EH (cell line): Measurements from ENCODE around the gene NIPBL.
"Not testable (repeated sequence)": the region's sequence is repeated elsewhere in the genome, so short reads cannot be mapped to it uniquely, and the experiment has no call there.

ENCODE experiments used
- DNase-seq: peaks from one replicate; pipeline ENCODE4 v3.0.0-alpha.2; 2015; ENCODE audit warnings: low read depth

NIPBL gene

DNA sequence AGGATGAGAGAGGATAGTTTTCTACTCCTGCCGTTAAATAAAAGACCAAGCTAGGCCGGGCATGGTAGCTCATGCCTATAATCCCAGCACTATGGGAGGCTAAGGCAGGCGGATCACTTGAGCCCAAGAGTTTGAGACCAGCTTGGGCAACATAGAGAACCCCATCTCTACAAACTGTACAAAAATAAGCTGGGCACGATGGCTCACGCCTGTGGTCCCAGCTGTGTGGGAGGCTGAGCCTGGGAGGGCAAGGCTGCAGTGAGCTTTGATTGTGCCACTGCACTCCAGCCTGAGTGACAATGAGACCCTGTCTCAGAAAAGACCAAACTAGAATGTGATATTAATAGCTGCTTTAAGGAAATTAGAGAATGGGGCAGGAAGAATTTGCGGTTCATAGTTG lies 158.4 kb downstream of the NIPBL start:
- DNase-seq: no peak

DNA sequence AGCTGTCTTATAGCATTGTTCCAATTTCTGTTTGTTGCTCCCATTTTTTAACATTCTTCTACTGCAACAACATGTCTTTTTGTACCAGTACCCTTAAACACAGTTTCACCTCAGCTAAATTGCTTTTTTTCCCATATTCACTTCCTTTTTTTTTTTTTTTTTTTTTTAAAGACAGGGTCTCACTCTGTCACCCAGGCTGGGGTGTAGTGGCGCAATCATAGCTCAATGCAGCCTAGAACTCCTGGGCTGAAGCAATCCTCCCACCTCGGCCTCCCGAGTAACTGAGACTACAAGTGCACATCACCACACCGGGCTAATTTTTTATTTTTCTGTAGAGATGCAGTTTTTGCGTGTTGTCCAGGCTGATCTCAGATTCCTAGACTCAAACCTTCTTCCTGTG lies 161.3 kb downstream of the NIPBL start:
- DNase-seq: no peak

DNA sequence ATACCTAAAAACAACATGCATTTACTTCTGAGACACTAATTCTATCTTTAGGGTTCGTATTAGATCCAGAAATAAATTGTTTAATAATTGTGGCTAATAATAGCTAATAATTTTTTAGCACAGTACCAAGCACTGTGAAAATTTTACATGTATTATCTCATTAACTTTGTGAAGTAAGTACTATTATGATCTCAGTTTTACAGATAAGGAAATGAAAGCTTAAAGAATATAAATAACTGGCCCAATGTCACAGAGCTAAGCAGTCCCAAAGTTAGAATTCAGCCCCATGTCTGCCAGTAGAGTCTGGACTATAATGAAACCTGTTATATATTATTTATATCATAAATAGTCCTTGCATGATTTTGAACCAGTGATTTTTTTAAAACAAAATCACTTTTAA lies 163.3 kb downstream of the NIPBL start:
- no peak for DNase-seq

- peak; percentile 14 for DNase-seq
Observed at GRCh38 chr5:37043693-37044092, 167.1 kb downstream of the NIPBL start.

GRCh38 chr5:37044120-37044519 lies 167.6 kb downstream of the NIPBL start:
- no peak for DNase-seq

- no peak for DNase-seq
Observed at GRCh38 chr5:37045703-37046102, 169.1 kb downstream of the NIPBL start.

GRCh38 chr5:37047947-37048346 lies 171.4 kb downstream of the NIPBL start:
- no peak for DNase-seq

DNA sequence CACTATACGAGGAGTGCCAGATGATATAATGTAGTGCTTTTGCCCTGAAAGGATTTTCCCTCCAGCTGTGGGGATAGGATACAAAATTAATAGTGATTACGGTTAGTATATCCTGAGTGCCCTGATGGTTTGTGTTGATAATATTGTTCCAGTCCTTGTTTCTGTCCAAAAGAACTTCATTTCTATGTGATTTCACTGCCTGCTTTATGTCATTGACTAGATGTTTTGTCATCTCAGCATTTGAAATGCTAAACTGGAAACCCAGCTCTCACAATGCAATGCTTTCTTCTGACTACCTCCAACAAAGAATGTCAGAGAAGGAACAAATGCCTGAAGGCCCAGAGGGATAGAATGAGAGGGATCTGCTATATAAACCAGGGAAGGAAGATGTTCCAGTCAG lies 177.8 kb downstream of the NIPBL start:
- no peak for DNase-seq

DNA sequence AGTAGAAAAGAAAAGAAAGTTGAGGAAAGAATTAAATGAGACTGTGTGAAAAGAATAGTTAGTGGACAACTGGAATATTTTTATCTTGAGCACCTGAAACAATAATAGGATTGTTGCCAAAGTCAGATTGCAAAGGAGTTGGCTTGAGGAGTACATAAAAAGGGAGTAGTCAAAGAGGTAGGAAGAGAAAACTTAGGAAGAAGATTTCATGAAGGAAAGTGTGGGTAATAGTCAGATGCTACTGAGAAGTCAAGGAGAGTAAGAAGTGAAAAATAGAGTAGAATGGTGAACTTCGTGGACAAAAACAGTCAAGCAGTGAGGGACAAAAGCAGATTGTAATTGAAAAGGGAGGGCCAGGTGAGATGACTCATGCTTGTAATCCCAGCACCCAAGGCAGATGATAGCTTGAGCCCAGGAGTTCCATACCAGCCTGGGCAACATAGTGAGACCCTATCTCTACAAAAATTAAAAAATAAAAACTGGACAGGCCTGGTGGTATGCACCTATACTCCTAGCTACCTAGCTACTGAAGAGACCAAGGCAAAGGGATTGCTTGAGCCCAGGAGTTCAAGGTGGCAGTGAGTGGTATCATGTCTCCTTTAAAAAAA lies 178.9 kb downstream of the NIPBL start:
- no peak for DNase-seq

GRCh38 chr5:37056762-37057161 lies 180.2 kb downstream of the NIPBL start:
- DNase-seq: no peak

DNA sequence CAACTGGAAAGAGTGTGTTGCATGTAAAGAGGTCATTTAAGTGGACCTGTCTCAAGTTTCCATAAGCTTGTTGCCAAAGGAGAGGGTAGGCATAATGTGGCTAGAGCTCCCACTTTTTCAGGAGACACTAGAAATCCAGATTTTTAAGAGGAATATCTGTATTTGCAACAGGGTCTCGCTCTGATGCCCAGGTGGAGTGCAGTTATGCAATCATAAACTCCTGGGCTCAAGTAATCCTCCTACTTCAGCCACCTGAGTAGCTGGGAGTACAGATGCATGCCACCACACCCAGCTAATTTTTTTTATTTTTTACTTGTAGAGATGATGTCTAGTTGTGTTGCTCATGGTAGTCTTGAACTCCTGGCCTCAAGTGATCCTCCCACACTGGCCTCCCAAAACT lies 183.5 kb downstream of the NIPBL start:
- no peak for DNase-seq

- no peak for DNase-seq
Observed at GRCh38 chr5:37063739-37064138, 187.2 kb downstream of the NIPBL start.

- DNase-seq: no peak
Observed at GRCh38 chr5:37064442-37064841, 187.9 kb downstream of the NIPBL start.

DNA sequence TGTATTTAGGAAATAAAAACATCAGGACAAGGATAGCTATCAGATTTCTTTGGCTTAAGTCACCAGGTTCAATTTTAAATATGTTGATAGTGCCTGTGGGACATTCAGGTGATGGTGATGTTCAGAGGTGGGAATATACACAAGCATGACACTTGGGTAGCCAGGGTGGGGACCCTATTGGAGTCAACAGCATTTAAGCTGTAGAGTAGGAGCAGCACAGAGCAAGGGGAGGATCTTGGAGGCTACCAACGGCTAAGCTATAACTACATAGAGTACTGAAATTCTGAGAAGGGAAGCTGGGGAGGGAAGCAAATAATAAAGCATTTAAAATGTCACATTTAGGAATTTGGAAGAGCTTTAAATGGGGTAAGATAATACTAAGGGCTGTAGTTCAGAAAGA lies 194.9 kb downstream of the NIPBL start:
- DNase-seq: no peak

- DNase-seq: peak; percentile 92
Observed at GRCh38 chr5:37071901-37072581, 195.5 kb downstream of the NIPBL start.

- no peak for DNase-seq
Observed at GRCh38 chr5:37075399-37075950, 198.9 kb downstream of the NIPBL start.

- no peak for DNase-seq
Observed at GRCh38 chr5:37077146-37077545, 200.6 kb downstream of the NIPBL start.

- DNase-seq: no peak
Observed at GRCh38 chr5:37080697-37081096, 204.1 kb downstream of the NIPBL start.

DNA sequence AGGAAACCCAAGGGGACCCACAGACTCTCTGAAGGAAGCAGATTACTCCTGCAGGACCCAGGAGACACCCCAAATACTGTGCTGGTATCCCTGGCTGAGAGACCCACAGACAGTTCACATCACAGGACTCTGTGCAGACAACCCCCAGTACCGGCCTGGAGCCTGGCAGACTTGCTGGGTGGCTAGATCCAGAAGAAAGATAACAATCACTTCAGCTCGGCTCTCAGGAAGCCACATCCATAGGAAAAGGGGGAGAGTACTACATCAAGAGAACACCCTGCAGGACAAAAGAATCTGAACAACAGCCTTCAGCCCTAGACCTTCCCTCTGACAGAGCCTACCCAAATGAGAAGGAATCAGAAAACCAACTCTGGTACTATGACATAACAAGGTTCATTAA lies 206.4 kb downstream of the NIPBL start:
- DNase-seq: peak; percentile 36

- not testable (repeated sequence) for DNase-seq
Observed at GRCh38 chr5:37086026-37086425, 209.5 kb downstream of the NIPBL start.

DNA sequence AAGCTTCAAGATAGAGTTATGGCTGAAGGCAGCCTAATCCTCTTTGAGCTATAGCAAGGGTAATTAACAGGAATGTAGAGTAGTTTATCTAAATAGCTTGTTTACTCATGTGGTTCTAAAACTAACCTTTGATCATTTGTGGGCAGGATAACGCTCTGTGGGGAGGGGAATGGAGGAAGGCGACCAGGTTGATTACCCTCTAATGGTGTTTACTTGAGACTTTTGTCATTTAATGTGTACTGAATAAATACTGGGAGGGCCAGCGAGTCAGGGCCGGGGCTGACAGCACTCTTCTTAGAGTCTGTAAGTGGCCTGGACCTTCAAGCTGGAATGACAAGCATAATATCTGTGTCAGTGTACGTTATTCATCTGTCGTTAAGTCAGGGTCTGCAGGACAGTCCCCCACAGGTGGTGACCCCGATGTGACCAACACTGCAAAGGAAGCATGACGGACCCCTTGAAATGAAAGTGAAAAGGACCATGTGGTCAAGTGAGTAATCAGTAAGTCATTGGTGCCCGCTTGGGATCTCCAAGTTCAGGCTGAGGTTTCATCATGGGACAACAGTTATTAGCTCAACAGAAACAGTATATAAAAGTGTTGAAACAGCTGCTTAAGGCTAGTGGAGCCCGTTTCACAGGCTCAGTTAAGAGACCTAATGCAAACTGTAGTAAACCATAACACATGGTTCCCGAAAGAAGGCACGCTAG lies 210.1 kb downstream of the NIPBL start:
- peak; percentile 53 for DNase-seq

DNA sequence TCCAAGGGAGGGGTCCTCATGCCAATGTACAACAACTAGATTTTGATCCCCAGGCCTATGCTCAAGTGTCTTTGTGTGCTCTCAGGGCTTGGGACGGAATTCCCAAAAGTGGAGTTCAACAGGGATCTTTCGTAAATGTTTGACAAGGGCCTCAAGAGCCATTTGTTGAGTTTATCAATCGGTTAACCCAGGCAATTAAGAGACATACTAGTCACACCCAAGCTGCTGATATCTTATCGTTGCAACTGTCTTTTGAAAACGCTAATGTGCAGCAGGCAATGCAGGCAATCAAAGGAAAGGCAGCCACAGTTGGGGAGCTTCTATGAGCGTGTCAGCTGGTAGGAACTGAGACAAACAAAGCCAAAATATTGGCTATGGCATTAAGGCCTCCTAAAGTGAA lies 211.4 kb downstream of the NIPBL start:
- no peak for DNase-seq

GRCh38 chr5:37090123-37090726 lies 213.7 kb downstream of the NIPBL start:
- DNase-seq: no peak
